Measurements from ENCODE around the gene CNGA3.

The CNGA3 gene

DNA sequence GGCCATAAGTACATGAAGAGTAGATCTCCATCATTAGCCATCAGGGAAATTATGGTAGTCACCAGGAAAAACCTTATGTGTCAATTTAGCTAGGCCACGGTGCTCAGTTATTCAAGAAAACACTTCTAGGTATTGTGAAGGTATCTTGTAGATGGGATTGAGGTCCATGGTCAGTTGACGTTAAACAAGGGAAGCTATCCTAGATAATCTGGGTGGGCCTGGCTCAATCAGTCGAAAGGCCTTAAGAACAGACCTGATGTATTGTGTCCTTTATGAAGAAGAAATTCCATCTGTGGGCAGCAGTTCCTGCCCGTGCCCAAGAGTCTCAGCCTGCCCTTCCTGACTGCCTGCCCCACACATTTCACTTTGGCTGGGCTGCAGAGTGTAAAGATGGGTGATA is 16.7 kb upstream of the CNGA3 start:
- DNase-seq = no peak

DNA sequence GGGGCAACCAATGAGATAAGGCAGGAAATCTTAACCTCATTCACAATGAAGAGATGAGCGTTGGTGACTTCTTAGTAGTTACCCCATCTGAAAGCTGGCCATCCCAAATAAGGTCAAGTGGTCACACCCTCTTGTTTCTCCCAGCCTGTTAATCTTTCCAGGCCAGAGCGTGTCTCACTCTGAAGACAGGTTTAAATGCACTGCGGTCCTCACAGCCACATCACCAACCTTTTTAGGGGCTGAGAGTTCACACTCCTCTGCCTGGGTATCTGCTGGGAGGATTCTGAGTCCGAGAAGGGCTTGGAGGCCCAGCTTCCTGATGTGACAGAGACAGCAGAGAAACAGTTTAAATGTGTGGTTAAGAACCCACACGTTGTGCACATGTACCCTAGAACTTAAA is 13.3 kb upstream of the CNGA3 start:
- no peak for DNase-seq

GRCh38 chr2:98333922-98334321 is 12.3 kb upstream of the CNGA3 start:
- DNase-seq = no peak

DNA sequence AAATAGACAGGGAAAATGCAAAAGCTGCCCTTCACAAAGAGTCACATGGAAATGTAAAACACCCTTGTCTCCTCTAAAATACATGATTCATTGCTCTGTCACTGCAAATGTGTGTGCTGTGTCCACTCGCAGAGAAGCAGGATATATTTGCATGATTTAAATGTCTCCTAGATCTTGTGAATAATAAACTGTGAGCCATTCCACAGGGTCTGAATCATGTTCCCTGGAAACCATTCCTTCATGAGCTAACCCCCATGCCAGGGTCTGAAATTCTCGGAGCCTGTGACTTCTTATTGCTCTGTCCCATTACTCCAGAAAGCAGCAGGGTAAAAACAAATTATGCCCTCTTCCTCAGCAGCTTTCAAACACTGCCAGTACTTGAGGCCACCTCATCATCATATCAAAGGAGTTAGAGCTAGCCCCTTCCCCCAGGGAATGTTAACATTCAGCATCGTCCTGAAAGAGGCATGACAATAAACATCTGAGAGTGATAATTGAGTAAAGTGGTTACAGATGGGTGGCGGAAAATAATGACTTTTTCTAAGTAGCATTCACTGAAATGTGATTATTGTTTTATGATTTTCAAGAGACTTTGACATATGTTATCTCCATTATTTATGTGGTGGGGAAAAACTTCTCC is 11.7 kb upstream of the CNGA3 start:
- no peak for DNase-seq

- DNase-seq = no peak
These were observed 11.0 kb upstream of the CNGA3 start for GRCh38 chr2:98335271-98335670.

DNA sequence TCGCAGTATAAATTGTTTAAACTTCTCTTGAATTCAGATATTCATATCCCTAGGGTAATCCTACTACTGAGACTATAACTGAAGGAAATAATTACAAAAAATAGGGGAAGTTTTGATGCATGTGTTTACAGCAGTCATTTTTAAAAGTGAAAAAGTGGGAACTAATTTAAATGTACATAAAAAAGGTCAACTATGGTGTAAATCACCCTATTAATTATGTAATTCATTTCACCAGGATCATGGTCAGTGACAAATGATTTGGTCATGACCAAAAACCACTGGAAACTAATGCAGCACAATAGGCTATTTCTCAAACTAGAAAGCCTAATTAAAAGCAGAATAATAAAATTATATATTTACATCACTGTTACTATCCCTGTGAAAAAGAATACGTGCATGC is 5.0 kb upstream of the CNGA3 start:
- no peak for DNase-seq

GRCh38 chr2:98343285-98343684 is 3.0 kb upstream of the CNGA3 start:
- no peak for DNase-seq

- no peak for DNase-seq
These were observed 1.2 kb downstream of the CNGA3 start for GRCh38 chr2:98347298-98348065.

GRCh38 chr2:98348066-98348561 is 1.9 kb downstream of the CNGA3 start:
- DNase-seq = no peak

GRCh38 chr2:98350411-98350810 is 4.2 kb downstream of the CNGA3 start:
- DNase-seq = no peak

GRCh38 chr2:98355881-98356280 is 9.6 kb downstream of the CNGA3 start:
- no peak for DNase-seq

DNA sequence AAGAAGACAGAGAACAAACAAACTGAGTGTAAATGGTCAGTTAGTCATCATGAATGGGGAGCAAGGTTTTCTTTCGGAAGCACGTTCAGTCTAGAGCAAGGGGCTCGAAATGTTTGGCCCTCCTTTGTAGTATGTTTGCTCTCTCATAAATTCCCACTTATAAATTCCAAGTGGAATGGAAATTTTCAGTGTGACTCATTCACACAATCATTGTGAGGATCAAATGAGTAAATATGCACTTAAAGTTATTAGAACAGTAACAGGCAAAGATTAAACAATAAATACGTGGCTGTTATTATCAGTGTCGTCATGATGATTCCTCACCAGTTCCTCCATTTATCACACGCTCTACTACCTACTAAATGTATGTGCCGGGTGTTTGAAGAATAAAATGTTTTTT is 10.5 kb downstream of the CNGA3 start:
- DNase-seq = no peak

GRCh38 chr2:98357849-98358248 is 11.6 kb downstream of the CNGA3 start:
- no peak for DNase-seq

GRCh38 chr2:98359986-98360385 is 13.7 kb downstream of the CNGA3 start:
- no peak for DNase-seq

DNA sequence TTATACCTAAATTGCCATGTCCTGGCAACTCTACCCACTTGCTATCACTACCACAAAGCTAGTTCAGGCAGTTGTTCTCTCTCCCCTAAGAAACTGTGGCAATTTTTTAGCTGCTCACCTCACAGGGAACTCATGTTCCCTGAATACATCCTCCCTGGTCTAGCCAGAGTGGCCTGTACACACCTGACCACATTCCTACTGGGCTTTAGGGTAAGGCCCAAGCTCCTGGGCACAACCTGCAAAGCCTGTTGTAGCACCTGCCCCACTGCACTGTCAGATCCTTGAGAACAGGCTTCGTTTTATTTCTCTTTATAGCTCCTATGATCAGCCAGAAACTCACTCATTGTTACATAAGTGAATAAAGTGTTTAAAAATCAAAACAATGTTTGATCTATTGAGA is 21.5 kb downstream of the CNGA3 start:
- no peak for DNase-seq

DNA sequence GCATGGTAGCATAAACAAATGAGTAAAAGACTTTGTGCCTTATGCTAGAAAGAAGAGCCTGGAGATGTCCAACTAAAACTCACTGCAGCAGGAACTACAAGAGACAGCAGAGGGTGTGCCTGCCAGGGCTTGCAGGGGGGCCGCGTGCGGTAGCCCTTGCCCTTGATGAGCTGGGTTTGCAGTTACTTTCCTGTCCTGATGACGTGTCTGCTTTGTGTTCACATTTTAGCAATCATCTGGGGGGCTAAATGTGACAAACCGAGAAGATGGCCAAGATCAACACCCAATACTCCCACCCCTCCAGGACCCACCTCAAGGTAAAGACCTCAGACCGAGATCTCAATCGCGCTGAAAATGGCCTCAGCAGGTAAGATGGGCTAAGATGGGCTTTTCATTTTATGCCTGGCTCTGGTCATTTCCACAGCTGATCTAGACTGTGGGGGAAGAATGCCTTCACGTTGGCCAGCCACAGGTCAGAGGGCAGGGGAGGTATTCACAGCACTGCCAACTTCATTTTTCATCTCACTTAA is 23.5 kb downstream of the CNGA3 start:
- DNase-seq = no peak

DNA sequence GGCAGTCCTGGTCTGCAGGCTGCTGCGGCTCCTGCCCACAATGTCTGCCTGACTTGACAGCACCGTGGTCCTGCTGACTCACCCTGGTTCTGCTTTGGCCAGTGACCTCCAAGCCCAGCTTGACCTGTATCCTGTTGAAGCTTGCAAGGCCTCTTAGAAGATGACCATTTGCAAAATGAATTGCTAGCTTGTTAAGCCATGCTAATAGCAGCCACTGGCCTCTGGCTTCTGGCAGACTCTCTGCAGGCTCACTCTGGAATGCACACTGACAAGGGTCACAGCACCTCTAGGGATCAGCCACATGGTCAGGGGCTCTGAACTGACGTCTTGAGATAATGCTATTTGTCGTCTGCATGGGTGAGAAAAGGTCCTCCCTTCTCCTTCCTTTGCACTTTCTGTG is 25.9 kb downstream of the CNGA3 start:
- DNase-seq = no peak

- no peak for DNase-seq
These were observed 26.3 kb downstream of the CNGA3 start for GRCh38 chr2:98372579-98372978.

DNA sequence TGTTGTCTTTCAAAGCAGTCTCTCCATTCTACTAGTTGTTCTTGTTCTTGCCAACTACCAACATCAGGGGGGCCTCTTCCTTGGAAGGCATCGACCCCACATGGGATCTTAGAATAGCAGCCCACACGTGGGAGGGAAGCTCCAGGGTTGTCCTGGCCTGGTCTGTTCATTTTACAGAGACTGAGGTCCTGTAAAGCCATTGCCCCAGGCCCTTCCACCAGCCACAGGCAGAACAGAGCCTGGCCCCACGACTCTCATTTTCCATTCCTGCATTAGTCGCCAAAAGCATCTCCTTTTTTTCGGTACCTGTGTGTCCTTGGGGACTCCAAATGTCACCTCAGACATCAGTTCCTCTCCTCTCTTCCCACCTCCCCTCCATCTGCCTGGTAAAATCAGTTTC is 28.0 kb downstream of the CNGA3 start:
- no peak for DNase-seq

GRCh38 chr2:98374958-98375570 is 28.8 kb downstream of the CNGA3 start:
- no peak for DNase-seq

- DNase-seq = no peak
These were observed 30.1 kb downstream of the CNGA3 start for GRCh38 chr2:98376301-98376910.

GRCh38 chr2:98376996-98377395 is 30.7 kb downstream of the CNGA3 start:
- DNase-seq = no peak

GRCh38 chr2:98377544-98377943 is 31.3 kb downstream of the CNGA3 start:
- DNase-seq = no peak

All from T-helper 1 cell (primary cell).